ENCODE measurements around the gene IL17RB. TPM values are rescaled to one million over a fixed set of nuclear protein-coding genes. Genes with fewer than 3 reads are reported as not detected.

IL17RB gene
- total RNA-seq, 4 donors from 2014 or later, result 0.52 to 0.83 (median 0.63) TPM; not detected in 1

DNA sequence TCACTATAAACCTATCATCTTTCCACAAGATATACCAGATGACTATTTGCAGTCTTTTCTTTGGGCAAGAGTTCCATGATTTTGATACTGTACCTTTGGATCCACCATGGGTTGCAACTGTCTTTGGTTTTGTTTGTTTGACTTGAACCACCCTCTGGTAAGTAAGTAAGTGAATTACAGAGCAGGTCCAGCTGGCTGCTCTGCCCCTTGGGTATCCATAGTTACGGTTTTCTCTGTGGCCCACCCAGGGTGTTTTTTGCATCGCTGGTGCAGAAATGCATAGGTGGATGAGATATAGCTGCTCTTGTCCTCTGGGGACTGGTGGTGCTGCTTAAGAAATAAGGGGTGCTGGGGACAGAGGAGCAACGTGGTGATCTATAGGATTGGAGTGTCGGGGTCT is 33.9 kb upstream of the IL17RB start:
- Histone ChIP-seq H3K27me3 (no peaks in the 10 kb centered on the region), H3K27ac (replicated peaks in 1 of 4) (no peak overlapping the region), H3K4me3 (no peak overlapping the region), H3K36me3 (peaks cover 0 to 4% (median 0%) of the 10 kb centered on the region in 4 donors), H3K9me3 (no peaks in the 10 kb centered on the region), H3K4me1 (no peaks in the 10 kb centered on the region)
- intact Hi-C loops (cut with DNase I), result no loop called here
- TF ChIP-seq POLR2AphosphoS5 (IDR thresholded peaks at IDR 0.05), result no peak
- no peak for TF ChIP-seq EP300 (IDR thresholded peaks at IDR 0.05)
- no peak for TF ChIP-seq CTCF (IDR thresholded peaks at IDR 0.05)
- no peak for TF ChIP-seq POLR2A (IDR thresholded peaks at IDR 0.05; ENCODE audit: low read depth)
- WGBS, result 71% methylated on average over 4 of the region's 4 CpGs
- no peak for DNase-seq (ENCODE audit: extremely low spot score)

GRCh38 chr3:53813229-53813628 is 33.1 kb upstream of the IL17RB start:
- no peak overlapping the region for H3K4me3 ChIP-seq
- 91% methylated on average over 5 of the region's 5 CpGs for WGBS
- no peak for TF ChIP-seq POLR2A (IDR thresholded peaks at IDR 0.05; ENCODE audit: low read depth)
- no peak for TF ChIP-seq CTCF (IDR thresholded peaks at IDR 0.05)
- no peak for TF ChIP-seq POLR2AphosphoS5 (IDR thresholded peaks at IDR 0.05)
- TF ChIP-seq EP300 (IDR thresholded peaks at IDR 0.05), result no peak
- intact Hi-C loops (cut with DNase I), result no loop called here
- H3K27ac ChIP-seq (replicated peaks in 1 of 4), result no peak overlapping the region
- H3K36me3 ChIP-seq, result peaks cover 0 to 9% (median 0%) of the 10 kb centered on the region in 4 donors
- H3K4me1 ChIP-seq, result no peaks in the 10 kb centered on the region
- H3K9me3 ChIP-seq, result no peaks in the 10 kb centered on the region
- DNase-seq (ENCODE audit: extremely low spot score), result no peak
- no peaks in the 10 kb centered on the region for H3K27me3 ChIP-seq

DNA sequence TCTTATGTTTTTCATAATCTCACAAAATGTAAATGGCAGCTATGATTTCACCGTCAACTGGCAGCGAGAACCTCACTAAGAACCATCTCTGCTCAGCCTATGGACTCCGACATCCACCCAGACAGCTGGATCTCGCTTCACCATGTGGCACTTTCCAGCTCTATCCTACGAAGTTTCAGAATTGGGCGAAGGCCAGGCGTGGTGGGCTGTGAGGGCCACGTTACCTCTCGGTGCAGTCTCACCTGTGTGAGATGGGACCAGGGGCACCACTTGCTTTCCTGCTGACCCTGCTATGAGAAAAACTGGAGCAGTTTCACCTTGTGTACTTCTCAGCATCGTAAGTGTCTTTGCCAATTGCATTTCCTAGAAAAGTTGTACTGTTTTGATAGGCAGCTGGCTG is 32.5 kb upstream of the IL17RB start:
- H3K9me3 ChIP-seq, result no peaks in the 10 kb centered on the region
- no peak overlapping the region for H3K4me3 ChIP-seq
- TF ChIP-seq CTCF (IDR thresholded peaks at IDR 0.05) (no peak), POLR2A (IDR thresholded peaks at IDR 0.05; ENCODE audit: low read depth) (no peak)
- peaks cover 0 to 10% (median 3%) of the 10 kb centered on the region in 4 donors for H3K36me3 ChIP-seq
- intact Hi-C loops (cut with DNase I), result no loop called here
- no peak for DNase-seq (ENCODE audit: extremely low spot score)
- H3K27me3 ChIP-seq, result no peaks in the 10 kb centered on the region
- H3K27ac ChIP-seq (replicated peaks in 1 of 4), result no peak overlapping the region
- WGBS, result 90% methylated on average over 10 of the region's 10 CpGs
- no peaks in the 10 kb centered on the region for H3K4me1 ChIP-seq

DNA sequence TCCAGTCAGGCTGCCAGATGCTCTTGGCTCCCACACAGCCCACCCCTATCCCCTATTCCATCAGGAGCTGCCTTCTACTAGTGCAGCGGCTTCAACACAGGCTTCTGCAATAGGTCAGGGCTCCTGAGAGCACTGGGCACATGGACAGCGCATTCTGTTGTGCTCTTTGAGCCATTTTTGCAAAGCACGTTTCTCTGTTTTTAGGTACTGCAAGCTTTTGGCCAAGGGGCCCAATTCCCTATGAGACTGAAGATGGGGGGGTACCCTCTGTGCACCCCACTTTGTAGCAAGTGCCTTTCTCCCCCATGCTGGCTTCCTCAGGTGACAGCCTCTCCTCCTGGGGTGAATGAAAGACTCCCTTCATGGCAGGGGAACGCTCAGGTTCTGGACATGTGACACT is 31.3 kb upstream of the IL17RB start:
- TF ChIP-seq POLR2A (IDR thresholded peaks at IDR 0.05; ENCODE audit: low read depth), result no peak
- TF ChIP-seq POLR2AphosphoS5 (IDR thresholded peaks at IDR 0.05), result no peak
- no peak for TF ChIP-seq EP300 (IDR thresholded peaks at IDR 0.05)
- TF ChIP-seq CTCF (IDR thresholded peaks at IDR 0.05), result no peak
- 98% methylated on average over 4 of the region's 4 CpGs for WGBS
- no peak overlapping the region for H3K4me3 ChIP-seq
- no peaks in the 10 kb centered on the region for H3K27me3 ChIP-seq
- no peaks in the 10 kb centered on the region for H3K4me1 ChIP-seq
- H3K27ac ChIP-seq (replicated peaks in 1 of 4), result no peak overlapping the region
- no peak for DNase-seq (ENCODE audit: extremely low spot score)
- intact Hi-C loops (cut with DNase I), result no loop called here
- H3K9me3 ChIP-seq, result no peaks in the 10 kb centered on the region
- peaks cover 0 to 19% (median 6%) of the 10 kb centered on the region in 4 donors for H3K36me3 ChIP-seq

DNA sequence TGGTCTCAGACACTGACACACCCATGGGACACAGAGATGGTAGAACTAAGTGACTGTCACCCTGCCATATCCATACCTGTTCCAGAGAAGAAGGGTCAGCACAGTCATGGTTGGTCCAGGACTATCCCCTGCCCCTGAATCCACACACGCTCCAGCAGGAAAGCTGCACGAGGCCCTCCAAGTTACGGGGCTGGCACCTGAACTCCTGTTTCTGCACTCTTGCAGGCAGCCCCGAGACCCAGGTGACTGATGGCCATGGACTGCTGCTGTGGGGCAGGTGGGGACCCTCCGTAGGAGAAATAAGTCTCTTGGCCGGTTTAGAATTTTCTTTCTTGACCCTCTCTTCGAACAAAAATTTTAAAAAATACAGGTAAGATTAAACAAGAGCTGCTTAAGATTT is 30.7 kb upstream of the IL17RB start:
- no peak for TF ChIP-seq EP300 (IDR thresholded peaks at IDR 0.05)
- TF ChIP-seq POLR2AphosphoS5 (IDR thresholded peaks at IDR 0.05), result no peak
- TF ChIP-seq POLR2A (IDR thresholded peaks at IDR 0.05; ENCODE audit: low read depth), result no peak
- no peak for TF ChIP-seq CTCF (IDR thresholded peaks at IDR 0.05)
- DNase-seq (ENCODE audit: extremely low spot score), result no peak
- H3K27ac ChIP-seq (replicated peaks in 1 of 4), result no peak overlapping the region
- intact Hi-C loops (cut with DNase I), result no loop called here
- H3K9me3 ChIP-seq, result no peaks in the 10 kb centered on the region
- 89% methylated on average over 5 of the region's 7 CpGs for WGBS
- peaks cover 0 to 22% (median 6%) of the 10 kb centered on the region in 4 donors for H3K36me3 ChIP-seq
- H3K4me3 ChIP-seq, result no peak overlapping the region
- no peaks in the 10 kb centered on the region for H3K4me1 ChIP-seq
- H3K27me3 ChIP-seq, result no peaks in the 10 kb centered on the region
